Measurements from ENCODE around the gene MXD3. TPM values are rescaled to one million over a fixed set of nuclear protein-coding genes. Genes with fewer than 3 reads are reported as not detected.

Gene MXD3
- total RNA-seq, 1 experiment from 2014 or later: 50.0 TPM

DNA sequence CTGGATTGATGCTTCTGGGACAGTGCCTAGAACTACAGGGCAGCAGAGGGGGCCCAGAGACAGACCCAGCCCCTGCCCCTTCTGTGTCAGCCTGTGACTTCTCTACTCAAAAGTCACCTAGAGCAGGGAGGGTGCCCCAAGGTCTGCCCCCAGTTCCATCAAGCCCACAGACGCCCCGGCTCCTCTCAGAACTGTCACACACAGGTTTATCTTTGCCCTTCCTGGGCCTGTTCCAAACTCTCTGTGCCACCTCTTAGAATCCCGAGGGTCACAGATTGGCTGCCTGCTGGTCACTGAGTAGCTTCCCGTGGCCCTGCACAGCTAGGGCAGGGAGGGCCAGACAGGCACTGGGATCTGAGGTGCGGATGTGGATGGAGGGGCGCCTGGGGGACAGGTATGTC is 47.8 kb upstream of the MXD3 start:
- Histone ChIP-seq H3K27me3 (ENCODE audit: insufficient read depth, low read depth) (peaks cover 14% of the 10 kb centered on the region; the same call in 1 of the 2 replicates), H3K9me3 (ENCODE audit: insufficient read depth, low read depth) (no peaks in the 10 kb centered on the region), H2AFZ (no peak overlapping the region), H3K9me2 (ENCODE audit: insufficient read depth) (no peaks in the 10 kb centered on the region), H3K4me2 (no peak overlapping the region), H4K20me1 (ENCODE audit: insufficient read depth) (no peaks in the 10 kb centered on the region), H3F3A (ENCODE audit: insufficient read depth, low read depth) (0 out of 2 replicates have a peak, but pooled peaks cover 7% of the 10 kb centered on the region), H3K36me3 (ENCODE audit: low read depth) (no peaks in the 10 kb centered on the region), H3K4me3 (no peak overlapping the region), H3K27ac (no peak overlapping the region), H3K79me2 (ENCODE audit: low read depth) (no peaks in the 10 kb centered on the region), H3K4me1 (replicated peaks; ENCODE audit: insufficient read depth) (0 out of 2 replicates have a peak, but pooled peaks cover 4% of the 10 kb centered on the region)
- TF ChIP-seq, protein P1, sequence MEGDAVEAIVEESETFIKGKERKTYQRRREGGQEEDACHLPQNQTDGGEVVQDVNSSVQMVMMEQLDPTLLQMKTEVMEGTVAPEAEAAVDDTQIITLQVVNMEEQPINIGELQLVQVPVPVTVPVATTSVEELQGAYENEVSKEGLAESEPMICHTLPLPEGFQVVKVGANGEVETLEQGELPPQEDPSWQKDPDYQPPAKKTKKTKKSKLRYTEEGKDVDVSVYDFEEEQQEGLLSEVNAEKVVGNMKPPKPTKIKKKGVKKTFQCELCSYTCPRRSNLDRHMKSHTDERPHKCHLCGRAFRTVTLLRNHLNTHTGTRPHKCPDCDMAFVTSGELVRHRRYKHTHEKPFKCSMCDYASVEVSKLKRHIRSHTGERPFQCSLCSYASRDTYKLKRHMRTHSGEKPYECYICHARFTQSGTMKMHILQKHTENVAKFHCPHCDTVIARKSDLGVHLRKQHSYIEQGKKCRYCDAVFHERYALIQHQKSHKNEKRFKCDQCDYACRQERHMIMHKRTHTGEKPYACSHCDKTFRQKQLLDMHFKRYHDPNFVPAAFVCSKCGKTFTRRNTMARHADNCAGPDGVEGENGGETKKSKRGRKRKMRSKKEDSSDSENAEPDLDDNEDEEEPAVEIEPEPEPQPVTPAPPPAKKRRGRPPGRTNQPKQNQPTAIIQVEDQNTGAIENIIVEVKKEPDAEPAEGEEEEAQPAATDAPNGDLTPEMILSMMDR (conservative IDR thresholded peaks at IDR 0.05): no peak
- TF ChIP-seq EZH2 (IDR thresholded peaks at IDR 0.05; ENCODE audit: low read depth): no peak
- CTCF ChIA-PET: no interaction called here
- POLR2A ChIA-PET (ENCODE audit: unreplicated experiment): no interaction called here
- BruUV-seq (replicated peaks): no TSS peak
- DNase-seq: no peak
- intact Hi-C loops (cut with micrococcal nuclease; ENCODE audit: unreplicated experiment): no loop called here

DNA sequence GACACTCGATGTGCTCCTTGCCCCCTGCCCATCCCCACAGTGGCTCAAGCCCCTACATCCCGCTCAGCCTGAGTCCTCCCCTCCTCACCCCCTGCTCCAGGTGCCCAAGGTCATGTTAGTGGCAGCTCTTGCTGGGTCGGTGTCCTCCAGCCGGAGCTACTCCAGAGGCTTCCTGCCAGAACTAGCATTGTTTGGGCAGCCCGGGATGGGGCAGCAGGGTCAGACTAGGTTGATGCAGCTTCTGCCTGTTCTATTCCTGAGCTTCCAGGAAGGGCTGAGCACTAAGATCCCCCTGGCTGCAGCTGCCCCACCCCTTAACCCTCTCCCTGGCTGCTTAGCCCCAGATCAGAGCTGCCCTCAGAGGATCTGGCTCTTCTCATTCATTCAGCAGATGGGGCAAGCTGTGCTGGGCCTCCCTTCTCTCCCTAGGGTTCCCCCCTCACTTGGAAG is 46.7 kb upstream of the MXD3 start:
- Histone ChIP-seq H3K4me1 (replicated peaks; ENCODE audit: insufficient read depth) (0 out of 2 replicates have a peak, but pooled peaks cover 2% of the 10 kb centered on the region), H2AFZ (no peak overlapping the region), H3F3A (ENCODE audit: insufficient read depth, low read depth) (0 out of 2 replicates have a peak, but pooled peaks cover 7% of the 10 kb centered on the region), H3K79me2 (ENCODE audit: low read depth) (no peaks in the 10 kb centered on the region), H3K9me3 (ENCODE audit: insufficient read depth, low read depth) (no peaks in the 10 kb centered on the region), H3K36me3 (ENCODE audit: low read depth) (no peaks in the 10 kb centered on the region), H3K27ac (no peak overlapping the region), H3K4me2 (no peak overlapping the region), H4K20me1 (ENCODE audit: insufficient read depth) (no peaks in the 10 kb centered on the region), H3K9me2 (ENCODE audit: insufficient read depth) (no peaks in the 10 kb centered on the region), H3K4me3 (no peak overlapping the region), H3K27me3 (ENCODE audit: insufficient read depth, low read depth) (peaks cover 14% of the 10 kb centered on the region; the same call in 1 of the 2 replicates)
- ChIA-PET CTCF (no interaction called here), POLR2A (ENCODE audit: unreplicated experiment) (interaction anchor here (0.6 kb wide), 2 partner anchors 99 to 123 kb away, joined by 6 to 7 read pairs; no protein-coding TSS in a partner anchor)
- no TSS peak for BruUV-seq (replicated peaks)
- no peak for DNase-seq
- intact Hi-C loops (cut with micrococcal nuclease; ENCODE audit: unreplicated experiment): no loop called here
- TF ChIP-seq, protein P1 (conservative IDR thresholded peaks at IDR 0.05): no peak
- TF ChIP-seq EZH2 (IDR thresholded peaks at IDR 0.05; ENCODE audit: low read depth): no peak

DNA sequence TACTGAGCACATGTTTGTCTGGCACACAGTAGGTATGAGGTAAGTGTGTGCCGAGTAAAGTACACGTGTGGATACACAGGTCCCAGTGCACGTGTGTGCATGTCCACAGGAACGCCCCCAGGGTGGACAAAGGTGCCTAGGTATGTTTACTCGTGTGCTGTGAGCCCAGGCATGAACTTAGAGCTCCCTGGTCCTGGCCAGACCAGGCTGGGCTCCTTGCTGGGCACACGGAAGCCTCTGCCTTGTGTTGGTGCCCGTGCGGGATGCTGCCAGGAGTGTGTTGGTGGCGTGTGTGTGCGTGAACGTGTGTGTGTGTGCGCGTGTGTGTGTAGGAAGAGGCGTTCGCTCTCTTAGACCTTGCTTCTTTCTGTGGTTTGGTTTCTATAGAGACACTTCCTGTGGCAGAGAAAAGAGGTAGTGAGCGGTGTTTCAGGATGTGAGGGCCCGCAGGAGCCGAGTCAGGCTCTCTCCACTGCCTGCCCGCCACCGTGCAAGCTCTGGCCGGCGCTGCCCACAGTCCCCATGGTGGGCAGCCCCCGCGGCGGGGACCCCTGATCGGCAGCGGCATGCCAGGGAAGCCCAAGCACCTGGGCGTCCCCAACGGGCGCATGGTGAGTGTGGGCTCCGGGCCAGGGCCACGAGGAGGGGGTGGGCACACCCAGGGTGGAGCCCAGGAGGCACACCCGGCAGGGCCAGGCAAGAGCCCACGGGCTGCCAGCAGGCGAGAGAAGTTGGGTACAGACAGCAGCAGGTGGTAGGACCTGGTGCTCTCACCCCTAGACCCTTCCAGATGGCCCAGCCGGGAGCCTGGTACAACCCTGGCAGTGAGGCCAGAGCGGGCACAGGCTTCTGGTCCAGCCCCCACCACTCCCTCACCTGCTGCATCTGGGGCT is 46.0 kb upstream of the MXD3 start, which contains the start of gene RGS14:
Gene RGS14 (plus strand): TSS at position 466 of the 893 bp plus-strand sequence. CDS start 101 bp downstream, at position 567.
- no peaks in the 10 kb centered on the region for H4K20me1 ChIP-seq (ENCODE audit: insufficient read depth)
- no peak within 1 kb of the TSS for H3K4me2 ChIP-seq
- H3F3A ChIP-seq (ENCODE audit: insufficient read depth, low read depth): 0 out of 2 replicates have a peak, but pooled peaks cover 7% of the 10 kb centered on the region
- H3K9me3 ChIP-seq (ENCODE audit: insufficient read depth, low read depth): no peaks in the 10 kb centered on the region
- CTCF ChIA-PET: interaction anchor here (0.5 kb wide), 1 partner anchor 17 kb away, joined by 4 read pairs; no protein-coding TSS in a partner anchor
- DNase-seq: peak in 1 of 2 experiments; percentile 44
- H3K79me2 ChIP-seq (ENCODE audit: low read depth): no peaks in the 10 kb centered on the region
- intact Hi-C loops (cut with micrococcal nuclease; ENCODE audit: unreplicated experiment): no loop called here
- no peaks in the 10 kb centered on the region for H3K4me1 ChIP-seq (replicated peaks; ENCODE audit: insufficient read depth)
- no peak within 1 kb of the TSS for H3K4me3 ChIP-seq
- no peak for TF ChIP-seq EZH2 (IDR thresholded peaks at IDR 0.05; ENCODE audit: low read depth)
- TF ChIP-seq, protein P1 (conservative IDR thresholded peaks at IDR 0.05): no peak
- no peaks in the 10 kb centered on the region for H3K36me3 ChIP-seq (ENCODE audit: low read depth)
- BruUV-seq (replicated peaks): no TSS peak
- H3K27ac ChIP-seq: no peak within 1 kb of the TSS
- no peak within 1 kb of the TSS for H2AFZ ChIP-seq
- POLR2A ChIA-PET (ENCODE audit: unreplicated experiment): interaction anchor here (0.6 kb wide), 1 partner anchor 100 kb away, joined by 6 read pairs; no protein-coding TSS in a partner anchor
- H3K27me3 ChIP-seq (ENCODE audit: insufficient read depth, low read depth): peaks cover 14% of the 10 kb centered on the region; the same call in 1 of the 2 replicates
- H3K9me2 ChIP-seq (ENCODE audit: insufficient read depth): no peaks in the 10 kb centered on the region

Data from PC-9 (cell line).